GM19438 (cell line): ENCODE data around the gene RCSD1.

Experiments used
- ATAC-seq: cut with Tn5 transposase; IDR thresholded peaks from one replicate; pipeline ENCODE4 v1.9.1; 2021; ENCODE audit warnings: low read depth; ENCODE audit not compliant: unreplicated experiment

RCSD1 gene

DNA sequence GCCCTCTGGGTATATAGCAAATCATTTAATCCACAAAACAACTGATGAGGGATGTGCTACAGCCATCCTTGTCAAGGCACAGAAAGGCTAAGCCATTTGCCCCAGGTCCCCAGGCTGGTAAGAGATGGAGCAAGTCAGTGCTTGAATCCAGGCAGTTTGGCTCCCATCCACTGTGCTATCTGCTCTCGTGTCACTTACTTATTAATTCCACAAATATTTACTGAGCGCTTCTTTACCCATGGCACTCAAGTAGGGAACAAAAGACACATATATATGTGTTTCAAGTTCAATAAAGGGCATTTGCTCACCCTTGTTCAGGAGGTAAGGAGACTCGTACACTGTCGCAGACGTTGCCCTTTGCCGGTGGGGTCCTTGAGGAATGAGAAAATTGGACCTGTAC, 53.2 kb downstream of the RCSD1 start:
- ATAC-seq, result no peak

DNA sequence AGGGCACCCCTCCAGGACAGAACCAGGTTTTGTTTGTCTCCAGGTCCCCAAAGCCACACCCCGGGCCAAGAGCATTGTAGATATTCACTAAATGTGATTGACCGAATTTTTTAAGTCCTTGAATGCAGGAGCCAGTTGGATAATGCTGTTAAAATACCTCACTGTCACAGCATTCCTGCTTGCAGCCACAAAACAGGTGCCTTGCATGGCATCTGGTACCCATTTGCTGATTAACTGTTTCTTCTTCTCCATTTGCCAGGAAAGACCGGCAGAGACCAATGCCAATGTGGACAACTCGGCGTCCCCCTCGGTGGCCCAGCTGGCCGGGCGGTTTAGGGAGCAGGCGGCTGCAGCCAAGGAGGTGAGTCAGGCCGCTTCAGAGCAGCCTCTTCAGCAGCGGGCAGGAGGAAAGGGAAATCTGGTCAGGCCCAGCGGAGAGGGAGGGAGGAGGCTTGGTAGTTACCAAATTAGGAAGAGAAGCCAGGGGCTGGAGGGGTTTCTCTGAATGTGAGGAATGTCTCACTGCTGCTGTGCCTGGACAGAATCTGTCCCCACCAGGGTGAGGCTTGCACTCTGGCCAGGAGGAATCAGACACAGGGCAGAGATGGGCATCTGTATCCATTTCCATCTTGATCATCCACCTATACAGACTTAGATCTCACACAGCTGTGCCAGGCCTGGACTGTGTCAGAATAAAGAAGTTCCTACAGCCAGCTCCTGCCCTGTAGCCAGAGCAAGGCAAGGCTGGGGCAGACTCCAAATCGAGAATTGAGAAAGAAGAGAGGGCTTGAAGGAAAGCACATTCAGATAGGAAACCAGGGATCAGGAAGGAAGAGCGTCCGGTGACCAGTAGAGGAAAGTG, 53.8 kb downstream of the RCSD1 start:
- no peak for ATAC-seq

DNA sequence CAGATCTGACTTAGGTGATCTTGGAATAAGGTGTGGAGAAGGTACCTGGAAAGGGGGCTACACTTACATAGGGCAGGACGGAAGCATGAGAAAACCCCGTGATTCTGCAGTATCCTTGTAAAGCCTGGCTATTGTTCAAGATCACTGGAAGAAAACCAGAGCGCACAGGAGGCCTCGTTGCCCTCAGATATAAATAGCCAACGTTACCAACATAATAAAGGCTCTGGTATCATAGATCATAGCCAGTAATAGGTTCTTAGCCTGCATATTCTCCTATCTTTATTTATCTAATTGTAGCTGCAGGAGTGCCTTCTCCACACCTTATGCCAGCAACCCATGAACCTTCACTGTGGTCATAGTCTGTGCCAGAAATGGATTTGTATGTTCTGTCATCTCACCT, 55.8 kb downstream of the RCSD1 start:
- ATAC-seq, result no peak

DNA sequence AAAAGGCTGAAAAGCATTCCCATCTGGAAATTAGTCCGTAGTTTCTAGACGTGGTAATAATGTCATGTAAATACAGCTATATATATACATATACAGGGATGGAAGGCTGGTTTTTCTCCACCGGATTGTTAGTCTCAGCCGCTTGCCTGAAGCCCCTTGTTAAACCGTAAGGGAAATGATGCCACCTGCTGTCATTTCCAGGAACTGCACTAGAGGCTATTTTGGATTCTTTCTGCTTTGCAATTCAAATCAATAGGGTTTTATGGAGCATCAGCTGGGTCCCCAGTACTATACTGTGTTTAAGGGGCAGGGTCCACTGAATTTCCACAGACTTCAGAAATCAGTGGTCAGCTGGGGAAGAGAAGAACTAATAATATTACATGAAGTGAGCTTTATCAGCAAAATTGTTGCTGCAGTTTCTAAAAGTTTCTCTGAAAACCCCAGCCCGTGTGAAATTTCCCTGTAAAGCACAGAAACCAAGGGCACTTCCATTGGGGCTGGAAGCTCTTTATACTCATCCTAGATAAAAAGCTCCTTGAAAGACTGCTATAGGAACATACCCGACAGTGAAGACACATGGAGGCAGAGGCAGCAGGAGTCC, 58.0 kb downstream of the RCSD1 start:
- peak; percentile 66 for ATAC-seq

DNA sequence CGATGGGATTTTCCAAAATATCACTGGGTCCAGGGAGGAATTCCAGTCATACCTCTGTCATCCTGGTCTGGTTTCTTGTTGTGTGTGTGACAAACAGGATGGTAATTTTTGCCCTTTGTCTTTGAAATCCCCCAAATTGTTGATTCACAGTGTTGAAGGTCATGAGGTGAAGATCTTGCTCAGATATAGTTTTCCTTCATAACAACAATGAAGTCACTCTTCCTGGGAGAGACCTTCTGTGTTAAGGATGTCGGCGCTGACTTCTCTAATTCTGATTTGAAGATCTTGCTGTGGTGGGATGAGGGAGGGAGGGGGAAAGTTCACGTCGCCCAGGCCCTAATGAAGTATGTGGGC, 59.5 kb downstream of the RCSD1 start:
- no peak for ATAC-seq

DNA sequence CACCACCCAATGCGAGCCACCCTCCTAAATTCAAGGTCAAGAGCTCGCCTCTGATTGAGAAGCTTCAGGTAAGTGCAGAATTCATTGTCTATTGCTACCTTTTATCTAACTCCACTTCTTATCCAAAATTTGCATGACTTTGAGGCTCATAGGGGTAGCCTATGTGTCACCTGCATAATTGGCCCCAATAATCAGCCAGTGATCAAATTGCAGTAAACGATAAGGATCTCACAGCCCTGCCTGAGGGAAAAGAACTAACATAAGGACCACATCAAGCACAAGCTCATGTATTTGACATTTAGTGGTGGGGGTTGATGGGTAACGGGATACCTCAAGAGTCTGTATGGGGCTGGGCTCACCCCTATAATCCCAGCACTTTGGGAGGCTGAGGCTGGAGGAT, 60.0 kb downstream of the RCSD1 start:
- no peak for ATAC-seq

DNA sequence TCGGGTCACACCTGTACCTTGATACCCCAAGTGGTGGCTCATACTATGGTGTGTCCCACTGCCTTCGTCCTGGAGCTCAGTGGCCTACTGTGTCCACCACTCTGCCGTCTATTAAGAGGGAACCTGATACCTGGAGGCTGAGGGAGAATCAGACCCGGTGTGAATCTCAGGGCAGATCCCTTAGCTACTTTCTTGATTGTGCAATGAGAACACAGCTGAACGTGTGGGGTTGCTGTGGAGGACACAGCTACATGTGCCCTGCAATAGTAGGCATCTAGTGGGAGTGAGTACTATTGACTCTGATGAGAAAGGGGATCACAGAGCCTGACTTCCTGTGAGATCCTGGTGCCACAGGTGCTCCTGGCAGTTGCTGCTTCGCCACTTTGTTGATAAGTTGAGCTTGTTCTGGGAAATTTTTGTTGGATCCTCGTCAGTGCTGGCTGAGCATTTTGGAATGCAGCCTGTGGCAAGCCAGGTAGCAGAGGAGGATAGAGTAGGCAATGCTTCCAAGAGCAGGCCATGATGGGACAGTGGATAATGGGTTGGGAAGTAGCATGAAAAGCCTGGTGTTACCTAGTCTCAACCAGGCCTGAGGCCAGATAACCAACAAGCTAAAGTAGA, 63.5 kb downstream of the RCSD1 start:
- no peak for ATAC-seq

DNA sequence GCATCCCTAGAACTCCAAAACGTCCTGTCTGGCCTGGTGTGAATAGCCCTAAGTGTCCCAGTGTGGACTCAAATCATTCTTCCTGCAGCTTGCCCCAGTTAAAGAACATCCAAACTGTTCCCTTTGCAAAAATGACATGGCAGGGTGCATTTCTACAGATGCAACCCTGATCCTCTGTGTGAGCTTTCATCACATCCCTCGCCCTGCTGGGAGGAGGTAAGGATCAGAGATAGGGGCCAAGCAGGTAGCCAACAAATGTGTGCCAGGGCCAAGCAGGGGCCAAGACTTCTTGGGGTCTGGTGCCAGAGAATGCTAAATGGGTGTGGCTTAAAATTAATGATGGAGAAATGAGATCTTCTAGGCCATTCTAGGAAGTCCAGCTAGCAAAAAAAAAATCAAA, 64.7 kb downstream of the RCSD1 start:
- ATAC-seq, result no peak

DNA sequence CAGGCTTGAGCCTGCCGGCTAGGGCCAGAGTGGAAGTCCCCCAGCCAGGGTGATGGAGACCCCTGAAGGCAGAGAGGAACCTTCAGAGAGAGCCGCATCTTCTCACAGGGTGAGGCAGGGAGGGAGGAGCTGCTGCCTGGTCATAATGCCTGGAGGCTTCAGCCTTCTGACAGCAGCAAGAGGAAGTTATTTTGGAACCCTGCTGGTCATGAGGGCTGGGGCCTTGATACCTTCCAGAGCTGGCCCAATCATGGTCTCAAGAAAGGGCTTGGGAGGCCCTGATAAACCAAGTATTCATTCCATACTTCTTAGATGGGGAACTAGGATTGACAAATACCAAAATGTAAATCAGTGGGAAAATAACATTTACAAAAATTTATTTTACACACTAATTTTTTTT, 65.1 kb downstream of the RCSD1 start:
- ATAC-seq, result no peak

DNA sequence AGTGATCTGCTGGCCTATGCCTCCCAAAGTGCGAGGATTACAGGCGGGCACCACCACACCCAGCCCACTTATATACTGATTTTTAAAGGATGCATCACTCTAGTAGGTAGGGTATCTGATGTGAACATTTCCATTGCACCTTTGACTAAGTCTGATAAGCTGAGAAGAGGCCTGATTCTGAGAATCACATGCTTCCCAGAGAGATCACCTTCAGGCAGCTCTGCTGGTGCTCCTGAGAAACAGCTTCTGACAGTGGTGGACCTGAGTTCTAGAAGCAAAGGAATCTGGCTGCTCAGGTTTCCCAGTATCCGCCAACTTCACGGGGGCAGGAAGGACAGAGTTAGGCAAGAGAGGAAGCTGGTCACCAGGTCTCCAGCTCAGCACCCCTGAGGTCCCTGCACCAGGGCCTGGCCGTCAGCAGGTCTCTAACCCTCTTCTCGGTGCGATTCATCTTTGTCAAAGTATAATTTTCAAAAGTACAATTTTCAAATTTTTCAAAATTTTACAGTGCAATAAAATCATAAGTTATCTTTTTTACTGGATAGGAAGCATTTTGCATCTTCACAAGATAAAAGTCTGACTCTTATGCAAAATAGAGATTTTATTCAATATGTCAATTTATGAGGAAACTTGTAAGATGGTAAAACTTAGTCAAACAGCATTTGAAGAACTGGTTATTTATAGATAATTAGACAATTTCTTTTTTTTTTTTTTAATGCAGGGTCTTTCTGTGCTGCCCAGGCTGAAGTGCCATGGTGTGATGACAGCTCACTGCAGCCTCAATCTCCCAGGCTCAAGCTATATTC, 65.9 kb downstream of the RCSD1 start:
- no peak for ATAC-seq

DNA sequence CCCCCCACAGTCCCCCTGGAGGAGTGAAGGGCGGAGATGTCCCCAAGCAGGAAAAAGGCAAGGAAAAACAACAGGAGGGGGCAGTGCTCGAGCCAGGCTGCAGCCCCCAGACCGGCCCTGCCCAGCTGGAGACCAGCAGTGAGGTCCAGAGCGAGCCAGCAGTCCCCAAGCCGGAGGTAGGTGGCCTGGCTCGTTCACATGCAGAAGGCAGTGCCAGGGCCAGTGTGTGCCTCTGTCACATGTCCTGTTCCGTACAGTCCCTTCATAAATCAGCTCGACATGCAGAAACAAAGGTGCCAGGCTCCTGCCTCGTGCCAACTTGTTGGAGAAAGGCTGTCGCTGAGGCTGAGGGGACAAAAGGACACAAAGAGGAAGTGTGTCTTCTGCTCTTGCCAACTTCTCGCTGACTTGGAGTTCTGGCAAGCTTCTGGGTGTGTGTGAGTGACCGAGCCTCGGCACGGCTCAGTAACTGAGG, 67.7 kb downstream of the RCSD1 start:
- ATAC-seq, result no peak

DNA sequence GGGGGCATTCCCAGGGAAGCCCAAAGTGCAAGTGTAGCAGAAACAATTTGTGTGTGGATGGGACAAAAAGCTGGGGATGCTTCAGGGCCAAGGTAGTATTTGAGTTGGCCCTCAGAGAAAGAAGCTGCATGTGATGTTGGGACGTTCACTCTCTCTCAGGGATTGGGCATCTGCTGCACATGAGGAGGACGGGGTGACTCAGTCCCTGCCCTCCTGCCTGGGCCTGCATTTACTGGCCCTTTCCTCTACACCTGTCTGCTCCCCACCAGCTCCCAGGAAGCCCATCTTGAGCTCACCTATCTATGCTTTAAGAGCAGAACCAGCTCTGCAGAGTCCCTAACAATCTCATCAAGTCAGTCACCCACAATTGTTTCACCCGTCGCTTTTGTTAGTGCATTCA, 68.3 kb downstream of the RCSD1 start:
- ATAC-seq, result no peak

DNA sequence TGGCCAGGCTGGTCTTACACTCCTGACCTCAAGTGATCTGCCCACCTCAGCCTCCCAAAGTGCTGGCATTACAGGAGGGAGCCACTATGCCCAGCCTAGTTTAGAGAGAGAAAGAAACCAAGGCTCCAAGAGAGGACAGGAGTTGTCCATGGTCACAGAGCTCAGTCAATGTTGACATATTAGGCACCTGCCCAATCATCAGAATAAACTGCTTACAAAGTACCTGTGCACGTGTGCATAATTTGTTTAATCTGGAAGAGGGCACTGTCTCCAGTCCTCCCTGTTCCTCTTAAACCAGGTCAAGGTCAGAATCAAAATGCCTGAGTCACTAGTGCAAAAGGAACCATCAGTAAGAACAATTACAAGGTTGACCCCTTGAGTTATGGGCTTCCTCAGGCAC, 71.5 kb downstream of the RCSD1 start:
- ATAC-seq, result no peak

DNA sequence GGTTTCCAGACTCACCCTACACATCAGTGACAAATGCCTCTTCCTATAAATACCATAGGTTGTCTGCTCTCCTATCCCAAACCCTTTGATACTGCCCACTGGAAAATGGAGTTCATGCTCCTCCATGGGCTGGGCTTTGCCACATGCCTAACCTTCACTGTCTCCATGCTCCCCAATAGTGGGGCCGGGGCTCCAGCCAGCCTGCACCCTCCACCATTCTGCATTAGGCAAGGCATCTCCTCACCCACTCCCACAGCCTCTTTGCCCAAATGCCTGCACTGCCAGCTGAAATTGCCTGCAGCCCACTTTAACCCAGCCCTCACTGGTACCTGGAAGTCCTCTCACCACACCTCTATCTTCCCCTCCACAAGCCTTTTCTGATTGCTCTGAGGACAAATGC, 73.5 kb downstream of the RCSD1 start:
- ATAC-seq, result no peak

DNA sequence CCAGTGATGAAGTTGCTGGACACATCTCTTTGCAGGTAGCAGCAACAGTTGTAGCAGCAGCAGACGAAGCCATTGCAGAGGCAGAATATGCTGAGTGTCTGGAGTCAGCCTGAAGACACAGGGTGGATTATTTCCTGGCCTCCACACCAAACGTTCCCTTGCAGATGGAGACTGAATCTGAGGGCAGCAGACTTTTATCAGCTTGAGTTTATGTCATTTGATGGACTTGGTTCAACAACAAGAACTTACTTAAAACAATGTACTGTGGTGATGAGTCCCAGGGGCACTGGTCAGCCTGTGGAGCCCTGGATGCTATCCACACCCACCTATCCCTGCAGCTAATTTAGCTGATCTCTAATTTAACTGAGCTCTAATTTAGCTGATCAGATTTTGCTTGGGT, 74.7 kb downstream of the RCSD1 start:
- no peak for ATAC-seq

DNA sequence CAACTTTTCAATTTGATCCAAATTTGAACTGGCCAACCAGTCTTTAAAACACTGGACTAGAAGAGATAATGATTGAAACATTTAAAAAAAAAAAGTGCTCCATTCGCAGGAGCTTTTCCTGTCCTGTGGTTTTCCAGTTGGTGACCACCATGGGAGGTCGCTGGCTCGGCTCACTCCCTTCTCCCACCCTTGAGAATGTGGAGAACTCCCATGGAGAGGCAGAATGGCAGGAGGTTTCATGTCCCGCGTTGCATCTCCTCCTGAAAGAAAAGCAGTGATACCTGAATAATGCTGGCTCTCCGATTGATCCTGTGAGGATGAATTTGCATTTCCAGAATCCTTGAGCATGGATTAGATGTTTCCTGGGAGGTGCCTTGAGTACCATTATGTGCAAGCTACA, 75.2 kb downstream of the RCSD1 start:
- ATAC-seq, result no peak

DNA sequence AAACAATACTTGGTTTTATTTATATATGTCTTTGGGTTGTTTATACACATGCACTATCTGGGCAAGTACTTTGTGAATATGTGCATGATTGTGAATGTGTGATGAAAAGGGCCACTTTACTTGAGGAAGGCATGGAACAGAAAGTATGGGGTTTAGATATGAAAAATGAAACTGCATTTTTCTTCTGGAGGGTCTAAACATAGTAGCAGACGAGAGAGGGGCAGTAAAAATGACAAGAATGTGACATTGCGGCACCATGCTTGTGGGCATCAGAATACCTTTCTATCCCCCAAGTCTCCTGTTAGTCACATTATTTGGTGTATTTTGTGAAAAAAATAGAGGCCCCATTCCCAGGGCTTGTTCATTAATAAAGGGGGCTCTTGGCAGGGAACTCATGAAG, 76.3 kb downstream of the RCSD1 start:
- ATAC-seq, result no peak

DNA sequence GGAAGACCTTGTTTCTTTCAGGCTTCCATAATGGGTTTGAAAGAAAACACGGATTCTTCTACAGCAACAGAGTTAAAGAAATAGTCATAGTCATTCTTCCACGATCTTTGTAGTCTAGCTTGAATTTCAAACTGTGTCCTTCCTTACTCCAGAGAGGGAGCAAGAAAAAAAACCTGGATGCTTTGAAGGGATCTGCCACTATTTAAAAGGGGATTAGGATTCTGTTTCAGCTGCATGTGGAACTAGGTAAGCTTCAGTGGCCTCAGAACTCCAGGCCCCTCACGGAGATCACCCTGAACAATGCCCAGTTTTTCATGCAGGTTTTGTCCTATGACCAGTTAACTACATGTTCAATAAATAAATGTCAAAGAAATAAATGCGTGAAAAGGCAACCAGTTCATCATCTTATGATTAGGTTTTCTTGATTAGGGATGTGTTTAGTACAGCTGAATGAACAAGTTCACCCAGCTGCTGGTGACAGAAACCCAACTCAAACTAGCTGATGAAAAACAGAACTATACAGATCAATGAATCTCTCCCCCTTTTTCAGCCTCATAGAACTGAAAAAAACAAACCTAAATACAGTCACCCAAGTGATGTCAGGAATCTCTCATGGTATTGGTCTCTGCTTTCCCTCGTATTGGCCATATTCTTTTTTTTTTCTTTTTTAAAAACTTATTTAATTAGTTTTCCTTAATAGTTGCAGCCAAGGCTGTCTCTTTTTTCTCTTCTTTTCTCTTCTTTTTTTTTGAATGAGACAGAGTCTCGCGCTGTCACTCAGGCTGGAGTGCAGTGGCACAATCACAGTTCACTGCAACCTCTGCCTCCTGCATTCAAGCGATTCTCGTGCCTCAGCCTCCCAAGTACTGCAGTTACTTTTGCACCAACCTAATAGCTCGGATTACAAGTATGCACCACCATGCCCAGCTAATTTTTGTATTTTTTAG, 77.2 kb downstream of the RCSD1 start:
- ATAC-seq, result peak; percentile 59

DNA sequence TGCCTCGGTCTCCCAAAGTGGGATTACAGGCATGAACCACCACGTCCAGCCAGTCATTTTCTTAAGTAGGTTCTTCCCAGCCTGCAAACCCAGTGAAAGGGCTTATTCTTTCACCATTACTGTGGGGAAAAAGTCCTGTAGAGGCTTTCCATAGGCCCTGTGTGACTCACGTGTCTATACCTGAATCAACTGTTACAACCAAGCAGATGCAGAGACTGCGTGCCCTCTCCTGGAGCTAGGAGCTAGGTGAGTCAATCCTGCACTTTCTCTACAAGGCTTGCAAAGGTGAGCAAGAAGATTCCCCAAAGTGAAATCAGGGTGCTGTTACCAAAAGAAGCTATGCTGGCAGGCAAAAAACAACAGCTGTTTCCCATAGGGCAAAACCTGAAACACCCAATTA, 77.9 kb downstream of the RCSD1 start:
- no peak for ATAC-seq

DNA sequence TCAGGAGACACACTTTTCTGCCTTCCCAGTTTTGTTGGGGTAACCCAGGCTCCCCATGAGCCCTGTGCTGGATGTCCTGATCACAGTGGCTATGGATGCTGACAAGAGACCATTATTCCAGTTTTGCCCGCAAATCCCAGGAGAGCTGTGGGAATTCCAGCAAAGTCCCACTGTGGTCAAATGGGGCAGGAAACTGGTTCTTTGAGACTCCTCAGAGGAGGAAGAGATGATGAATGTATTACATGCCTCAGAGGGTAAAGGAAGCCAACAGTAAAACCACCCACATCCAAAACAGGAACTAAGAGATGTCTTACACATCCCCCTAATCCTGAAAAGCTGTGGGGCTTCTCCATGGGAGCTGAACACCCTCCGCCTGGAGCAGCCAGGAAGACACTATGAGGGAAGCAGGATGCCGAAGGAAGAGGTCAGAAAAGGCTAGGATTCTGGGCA, 78.9 kb downstream of the RCSD1 start:
- ATAC-seq, result no peak
